Eye (tissue), 1 donor: ENCODE data around the gene MYEOV.

Experiments used
- DNase-seq: peaks from one replicate; pipeline ENCODE4 v3.0.0-alpha.2; 2015

Gene MYEOV

DNA sequence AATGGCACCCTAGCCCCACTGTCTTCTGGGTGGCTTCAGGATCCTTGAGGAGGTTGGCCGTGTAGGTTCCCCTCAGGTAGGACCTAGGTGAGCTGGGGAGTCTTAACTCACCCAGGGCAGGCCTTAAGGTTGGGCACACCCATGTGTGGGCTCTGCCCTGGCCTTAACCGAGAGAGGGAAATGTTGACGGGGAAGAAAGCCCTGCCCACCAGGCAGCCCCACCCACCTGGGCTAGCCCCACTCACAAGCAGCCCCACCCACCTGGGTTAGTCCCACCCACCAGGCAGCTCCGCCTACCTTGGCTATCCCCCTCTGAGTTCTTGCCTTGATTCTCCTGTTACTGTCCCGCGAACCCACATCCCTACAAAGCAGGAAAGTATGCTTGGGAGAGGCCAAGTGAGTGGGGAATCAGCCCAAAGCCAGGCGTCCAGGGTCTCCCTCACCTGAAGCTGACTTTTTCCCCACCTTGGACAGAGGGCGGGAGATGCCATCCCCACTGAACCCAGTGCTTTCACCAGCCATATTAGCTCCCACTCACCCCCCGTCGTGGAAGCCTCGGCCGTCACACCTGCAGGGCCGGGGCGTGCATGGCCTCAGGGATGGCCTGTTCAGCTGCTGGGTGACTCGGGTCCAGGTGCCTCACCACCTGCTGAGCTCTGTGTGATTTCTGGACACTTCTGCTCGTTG is at the start of gene MYEOV:
Gene MYEOV, plus strand, starts transcription at position 337 of the 687 bp plus-strand sequence. CDS start 1,200 bp downstream, outside the sequence.
- DNase-seq = no peak

DNA sequence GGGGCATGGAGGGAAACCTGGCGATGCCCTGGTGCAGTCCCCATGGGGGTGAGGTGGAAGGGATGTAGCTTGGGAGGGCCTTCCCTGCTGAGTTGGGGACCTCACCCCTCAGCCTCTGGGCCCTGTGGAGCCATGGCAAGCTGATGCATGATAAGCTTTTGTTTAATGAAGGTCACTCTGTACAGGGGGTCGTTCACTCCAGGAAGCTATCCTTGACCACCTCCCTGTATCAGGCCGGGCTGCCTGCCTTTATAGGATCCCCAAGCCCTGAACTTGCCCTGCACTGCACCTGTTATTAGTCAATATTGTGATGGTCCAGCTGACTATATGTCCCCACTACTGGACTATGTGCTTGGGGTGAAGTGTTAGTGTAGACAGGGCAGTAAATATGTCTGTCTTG is 49.7 kb upstream of the MYEOV start:
- no peak for DNase-seq

GRCh38 chr11:69245041-69245440 is 48.9 kb upstream of the MYEOV start:
- no peak for DNase-seq

DNA sequence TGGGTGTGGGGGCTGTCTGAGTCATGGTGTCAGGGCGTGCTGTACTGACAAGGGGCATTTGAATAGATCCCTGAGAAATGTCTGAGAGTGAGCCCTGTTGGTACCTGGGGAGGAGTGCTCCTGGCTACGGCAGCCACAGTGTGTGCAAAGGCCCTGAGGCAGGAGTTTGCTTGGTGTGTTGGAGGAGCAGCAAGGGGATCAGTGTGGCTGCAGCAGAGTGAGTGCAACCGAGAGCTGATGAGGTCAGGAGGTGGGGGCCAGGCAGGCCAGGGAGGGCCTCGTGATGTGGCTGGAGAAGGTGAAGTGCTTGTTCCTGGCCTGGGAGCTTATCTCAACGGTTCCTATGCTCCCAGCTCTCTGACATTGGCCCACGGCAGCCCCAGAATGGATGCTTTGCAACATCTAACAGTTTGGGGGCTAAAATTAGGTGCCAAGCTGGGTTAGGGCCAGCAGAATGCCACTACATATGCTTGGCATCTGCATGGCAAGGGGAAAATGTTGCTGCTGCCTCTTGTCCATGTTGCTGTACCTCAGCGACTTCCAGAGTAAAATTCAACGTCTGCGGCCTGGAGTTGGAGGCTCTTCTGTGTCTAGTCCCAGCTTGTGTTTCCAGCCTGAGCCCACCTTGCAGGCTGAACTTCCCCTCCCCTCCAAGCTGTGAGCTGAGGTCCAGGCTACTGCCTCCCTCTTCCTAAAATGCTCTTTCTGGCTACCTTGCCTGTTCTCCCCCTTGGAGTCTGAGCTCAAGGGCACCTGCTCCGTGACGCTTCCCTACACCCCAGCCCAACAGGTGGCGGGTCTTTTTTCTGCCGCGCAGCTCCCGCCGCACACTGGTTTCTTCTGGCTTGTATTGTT is 48.2 kb upstream of the MYEOV start:
- no peak for DNase-seq

DNA sequence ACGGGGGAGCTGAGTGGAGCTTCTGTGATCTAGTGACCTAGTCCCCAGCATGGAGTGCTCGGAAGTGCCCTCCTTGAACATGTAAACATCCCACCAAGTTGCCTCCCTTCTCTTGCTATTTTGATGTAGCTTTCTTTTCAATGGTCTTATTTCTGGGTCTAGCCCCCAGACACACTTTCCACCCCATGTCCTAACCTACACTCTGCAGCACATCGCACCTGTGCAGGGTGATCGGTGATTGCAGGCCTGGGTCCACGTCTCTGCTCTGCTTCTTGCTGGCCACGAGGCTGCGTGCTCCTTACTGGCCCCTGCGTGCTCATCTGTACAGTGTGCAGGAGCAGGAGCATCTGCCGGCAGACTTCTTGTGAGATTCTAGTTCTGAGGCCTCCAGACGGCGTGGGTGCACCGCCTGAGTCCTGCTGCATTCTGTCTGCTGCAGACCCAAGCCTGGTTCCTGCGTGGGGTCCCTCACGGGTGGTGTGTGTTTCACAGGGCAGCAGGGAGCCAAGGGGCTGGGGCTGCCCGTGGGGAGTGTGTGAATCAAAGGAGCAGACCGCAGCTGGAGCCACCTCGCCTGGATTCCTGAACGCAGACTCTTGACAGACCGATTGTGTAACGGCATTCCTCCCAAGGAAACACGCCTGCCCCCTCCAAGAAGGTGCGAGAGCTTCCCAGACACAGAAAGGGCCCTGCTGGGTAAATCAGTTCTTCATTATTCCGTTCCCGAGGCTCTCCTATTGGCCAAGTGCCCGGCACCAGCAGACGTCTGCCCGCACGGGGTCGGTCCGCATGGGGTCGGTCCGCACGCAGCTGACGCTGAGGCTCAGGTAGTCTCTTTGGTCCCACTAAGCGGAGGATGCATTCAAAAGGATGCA is 44.4 kb upstream of the MYEOV start:
- peak; percentile 58 for DNase-seq

- no peak for DNase-seq
Observed at GRCh38 chr11:69250186-69251056, 43.5 kb upstream of the MYEOV start.

GRCh38 chr11:69251057-69251393 is 42.9 kb upstream of the MYEOV start:
- DNase-seq = no peak

GRCh38 chr11:69251639-69252489 is 42.1 kb upstream of the MYEOV start:
- no peak for DNase-seq

- no peak for DNase-seq
Observed at GRCh38 chr11:69252490-69252837, 41.5 kb upstream of the MYEOV start.

DNA sequence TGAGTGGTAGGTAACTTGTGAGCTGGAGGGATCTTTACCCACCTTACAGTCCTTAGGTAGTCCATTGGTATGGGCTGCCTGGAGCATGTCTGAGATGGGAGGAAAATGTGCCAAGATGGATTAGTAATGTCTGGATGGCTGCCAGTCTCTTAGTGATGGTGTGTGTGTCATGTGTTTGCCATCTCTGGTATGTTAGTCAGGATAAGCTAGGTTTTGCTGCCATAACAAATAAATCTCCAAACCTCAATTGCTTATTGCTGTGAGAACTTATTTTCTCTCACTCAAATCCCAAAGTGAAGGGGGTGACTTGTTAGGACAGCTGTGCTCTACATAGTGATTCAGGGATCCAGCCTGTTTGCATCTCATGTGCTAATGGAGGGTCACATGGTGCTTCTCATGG is 40.9 kb upstream of the MYEOV start:
- no peak for DNase-seq

- DNase-seq = no peak
Observed at GRCh38 chr11:69257134-69257533, 36.8 kb upstream of the MYEOV start.

DNA sequence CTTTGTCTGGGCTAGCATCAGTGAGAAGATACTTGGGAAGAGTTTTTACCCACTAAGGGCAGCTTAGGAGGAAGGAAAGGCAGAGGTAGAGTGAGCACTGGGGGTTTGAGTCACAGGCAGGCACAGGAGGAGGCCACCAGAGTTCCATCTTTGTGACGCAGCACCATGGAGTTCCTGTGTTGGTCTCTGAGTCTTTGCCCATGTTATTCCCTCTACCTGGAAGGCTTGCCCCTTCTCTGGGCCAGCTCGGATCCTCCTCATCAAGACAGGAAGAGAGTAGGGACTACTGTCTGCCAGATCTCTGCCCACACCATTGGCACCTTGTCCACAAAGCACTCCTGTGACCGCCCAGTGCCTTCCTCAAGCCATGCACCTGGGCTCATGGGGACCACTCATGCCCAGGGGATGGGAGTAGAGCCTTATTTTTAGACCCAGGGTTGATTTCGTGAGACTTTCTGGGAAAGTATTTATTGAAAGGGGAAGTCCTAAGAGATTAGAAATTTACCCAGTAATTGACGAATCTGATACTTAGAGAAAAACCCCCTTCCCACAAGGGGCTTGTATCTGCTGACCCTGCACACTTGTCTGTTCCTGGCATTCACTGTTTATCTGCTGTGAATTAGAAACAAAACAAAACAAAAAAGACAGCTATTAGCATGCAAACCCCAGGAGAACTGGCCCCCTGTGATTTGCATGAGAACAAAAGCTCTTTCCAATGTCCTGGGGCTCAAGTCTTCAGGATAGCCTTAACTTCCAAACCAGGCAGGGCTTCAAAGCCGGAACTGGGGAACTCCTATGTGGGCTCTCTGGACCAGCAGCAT is 35.9 kb upstream of the MYEOV start:
- DNase-seq = no peak

GRCh38 chr11:69259096-69259495 is 34.9 kb upstream of the MYEOV start:
- no peak for DNase-seq

DNA sequence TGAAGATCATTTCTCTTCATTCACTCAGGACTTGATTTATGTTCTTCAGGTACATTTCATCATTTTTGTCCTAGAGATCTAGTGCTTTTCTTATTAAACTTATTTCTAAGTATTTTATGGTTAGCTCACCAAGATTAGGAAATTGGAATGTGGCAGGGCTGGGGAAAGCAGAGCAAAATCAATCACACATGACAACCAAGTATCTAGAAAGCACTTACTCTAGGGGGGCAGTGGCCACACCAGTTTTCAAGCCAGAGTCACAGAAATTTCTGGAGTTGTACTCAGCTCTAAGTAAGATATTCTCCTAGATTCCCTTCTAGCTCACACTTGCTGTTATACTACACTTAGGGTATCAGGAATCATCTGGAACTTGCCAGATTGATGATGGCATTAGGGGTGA is 33.3 kb upstream of the MYEOV start:
- no peak for DNase-seq

- no peak for DNase-seq
Observed at GRCh38 chr11:69261116-69261515, 32.8 kb upstream of the MYEOV start.

- DNase-seq = no peak
Observed at GRCh38 chr11:69262918-69263735, 30.8 kb upstream of the MYEOV start.

- no peak for DNase-seq
Observed at GRCh38 chr11:69263736-69264052, 30.3 kb upstream of the MYEOV start.

- no peak for DNase-seq
Observed at GRCh38 chr11:69264486-69264885, 29.5 kb upstream of the MYEOV start.

- DNase-seq = no peak
Observed at GRCh38 chr11:69265210-69265609, 28.7 kb upstream of the MYEOV start.
